ENCODE results near the gene LAMB2. TPM values are rescaled to one million over a fixed set of nuclear protein-coding genes. Genes with fewer than 3 reads are reported as not detected.

The LAMB2 gene
- total and polyA plus RNA-seq, 2 donors (not counting 1 experiment from before 2014, with no cell fraction given): 0.67 to 0.74 TPM

DNA sequence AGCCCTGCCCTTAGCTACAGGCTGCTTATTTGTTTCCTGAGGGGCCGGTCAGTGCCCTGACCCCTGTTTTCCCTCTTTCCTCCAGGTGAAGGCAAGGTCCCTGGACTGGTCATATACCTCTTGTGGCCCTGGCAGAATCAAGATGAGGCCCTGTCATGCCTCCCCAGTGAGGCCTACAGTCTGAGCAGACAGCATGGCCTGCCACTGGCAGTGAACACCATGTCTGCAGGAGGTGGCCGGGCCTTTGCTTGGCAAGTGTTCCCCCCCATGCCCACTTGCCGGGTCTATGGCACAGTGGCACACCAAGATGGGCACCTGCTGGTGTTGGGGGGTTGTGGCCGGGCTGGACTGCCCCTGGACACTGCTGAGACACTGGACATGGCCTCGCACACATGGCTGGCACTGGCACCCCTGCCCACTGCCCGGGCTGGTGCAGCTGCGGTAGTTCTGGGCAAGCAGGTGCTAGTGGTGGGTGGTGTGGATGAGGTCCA is 39.7 kb upstream of the LAMB2 start:
- H3K4me2 ChIP-seq (replicated peaks; ENCODE audit: low read depth, low read length, poor library complexity, severe bottlenecking): no peak overlapping the region
- peaks cover 0 to 6% (median 0%) of the 10 kb centered on the region in 4 experiments for H3K27me3 ChIP-seq (replicated peaks in 1 of 4; ENCODE audit: control extremely low read depth in 1 of 4, control insufficient read depth in 3 of 4, insufficient read depth in 4 of 4, low read length in 3 of 4)
- ATAC-seq (ENCODE audit: low read depth): no peak

More for the DNA sequence above, 39.7 kb upstream of the LAMB2 start:
- no peak overlapping the region for H3K9ac ChIP-seq (ENCODE audit: low read length)
- peaks cover 13 to 17% of the 10 kb centered on the region in 2 donors for H3K4me1 ChIP-seq (ENCODE audit: control insufficient read depth in 2 of 2, insufficient read depth in 2 of 2, low read length in 2 of 2)
- no peaks in the 10 kb centered on the region for H3K36me3 ChIP-seq (replicated peaks in 1 of 2; ENCODE audit: control extremely low read depth in 1 of 2, control insufficient read depth in 1 of 2, extremely low read depth in 1 of 2, insufficient read depth in 2 of 2, low read length in 1 of 2)
- Mint-ChIP-seq H3K27ac (no peak overlapping the region), H3K27me3 (peaks cover 7% of the 10 kb centered on the region), H3K4me1 (peaks cover 9% of the 10 kb centered on the region), H3K4me3 (peak overlapping the region; percentile 54), H3K9me3 (ENCODE audit: insufficient read depth) (no peaks in the 10 kb centered on the region)
- no peaks in the 10 kb centered on the region for H3K79me2 ChIP-seq (ENCODE audit: control insufficient read depth, insufficient read depth, low read length)
- ChIA-PET CTCF (interaction anchor here (0.6 to 6.5 kb wide), 2 partner anchors 92 to 277 kb away, joined by 6 to 36 read pairs; no protein-coding TSS in a partner anchor), POLR2A (no interaction called here)
- WGBS (ENCODE audit: insufficient coverage): 95% methylated on average over 7 of the region's 7 CpGs
- no peak for DNase-seq
- no peak overlapping the region for H2AFZ ChIP-seq (ENCODE audit: insufficient read depth, low read depth, low read length, poor library complexity, severe bottlenecking)
- peaks cover 0 to 3% (median 0%) of the 10 kb centered on the region in 3 donors for H3K9me3 ChIP-seq (ENCODE audit: control extremely low read depth in 1 of 3, control insufficient read depth in 2 of 3, insufficient read depth in 1 of 3, low read length in 2 of 3)
- no peak for TF ChIP-seq EZH2 (IDR thresholded peaks at IDR 0.05; ENCODE audit: borderline replicate concordance, insufficient read depth, low read depth, low read length, poor library complexity, severe bottlenecking)
- TF ChIP-seq, protein P1, sequence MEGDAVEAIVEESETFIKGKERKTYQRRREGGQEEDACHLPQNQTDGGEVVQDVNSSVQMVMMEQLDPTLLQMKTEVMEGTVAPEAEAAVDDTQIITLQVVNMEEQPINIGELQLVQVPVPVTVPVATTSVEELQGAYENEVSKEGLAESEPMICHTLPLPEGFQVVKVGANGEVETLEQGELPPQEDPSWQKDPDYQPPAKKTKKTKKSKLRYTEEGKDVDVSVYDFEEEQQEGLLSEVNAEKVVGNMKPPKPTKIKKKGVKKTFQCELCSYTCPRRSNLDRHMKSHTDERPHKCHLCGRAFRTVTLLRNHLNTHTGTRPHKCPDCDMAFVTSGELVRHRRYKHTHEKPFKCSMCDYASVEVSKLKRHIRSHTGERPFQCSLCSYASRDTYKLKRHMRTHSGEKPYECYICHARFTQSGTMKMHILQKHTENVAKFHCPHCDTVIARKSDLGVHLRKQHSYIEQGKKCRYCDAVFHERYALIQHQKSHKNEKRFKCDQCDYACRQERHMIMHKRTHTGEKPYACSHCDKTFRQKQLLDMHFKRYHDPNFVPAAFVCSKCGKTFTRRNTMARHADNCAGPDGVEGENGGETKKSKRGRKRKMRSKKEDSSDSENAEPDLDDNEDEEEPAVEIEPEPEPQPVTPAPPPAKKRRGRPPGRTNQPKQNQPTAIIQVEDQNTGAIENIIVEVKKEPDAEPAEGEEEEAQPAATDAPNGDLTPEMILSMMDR (IDR thresholded peaks at IDR 0.05): no peak
- no peak overlapping the region for H3K27ac ChIP-seq (ENCODE audit: low read length in 2 of 2)
- no peaks in the 10 kb centered on the region for H4K20me1 ChIP-seq (ENCODE audit: control insufficient read depth, insufficient read depth, low read length, poor library complexity, severe bottlenecking)
- H3K4me3 ChIP-seq (ENCODE audit: control extremely low read depth in 1 of 5, extremely low read depth in 1 of 5, insufficient read depth in 1 of 5, low read depth in 2 of 5, low read length in 4 of 5): no peak overlapping the region
- intact Hi-C loops (cut with micrococcal nuclease): loop anchor here (5.0 kb wide), 1 partner anchor 170 kb away; the partner anchor contains the start of gene USP4

All from B cell (primary cell).